ENCODE results near the gene RPP25L.

RPP25L gene

GRCh38 chr9:34568774-34569173 lies 43.1 kb downstream of the RPP25L start:
- no peak for DNase-seq (ENCODE audit: low read depth)

GRCh38 chr9:34568133-34568532 lies 43.8 kb downstream of the RPP25L start:
- no peak for DNase-seq (ENCODE audit: low read depth)

- no peak for DNase-seq (ENCODE audit: low read depth)
Observed at GRCh38 chr9:34566972-34567371, 44.9 kb downstream of the RPP25L start.

GRCh38 chr9:34566322-34566721 lies 45.6 kb downstream of the RPP25L start:
- DNase-seq (ENCODE audit: low read depth): no peak

- no peak for DNase-seq (ENCODE audit: low read depth)
Observed at GRCh38 chr9:34565856-34566255, 46.0 kb downstream of the RPP25L start.

GRCh38 chr9:34564617-34565016 lies 47.3 kb downstream of the RPP25L start:
- DNase-seq (ENCODE audit: low read depth): no peak

GRCh38 chr9:34563262-34563661 lies 48.6 kb downstream of the RPP25L start:
- no peak for DNase-seq (ENCODE audit: low read depth)

GRCh38 chr9:34562135-34562745 lies 49.7 kb downstream of the RPP25L start:
- DNase-seq (ENCODE audit: low read depth): no peak

- DNase-seq (ENCODE audit: low read depth): no peak
Observed at GRCh38 chr9:34560599-34561214, 51.2 kb downstream of the RPP25L start.
